GM10266 (cell line): Measurements from ENCODE around the gene NRG3.
"Not testable (repeated sequence)": the region's sequence is repeated elsewhere in the genome, so short reads cannot be mapped to it uniquely, and the experiment has no call there.

Source experiments
- DNase-seq: peaks from one replicate; pipeline ENCODE4 v3.0.0; 2012; ENCODE audit errors: extremely low spot score
- TF ChIP-seq, protein P1 (sequence below): IDR thresholded peaks from 2 replicates; pipeline ENCODE4 v1.5.1; 2012; ENCODE audit warnings: mild to moderate bottlenecking, low read depth; ENCODE audit not compliant: control insufficient read depth, insufficient read depth; ENCODE audit errors: missing control alignments

Gene NRG3

DNA sequence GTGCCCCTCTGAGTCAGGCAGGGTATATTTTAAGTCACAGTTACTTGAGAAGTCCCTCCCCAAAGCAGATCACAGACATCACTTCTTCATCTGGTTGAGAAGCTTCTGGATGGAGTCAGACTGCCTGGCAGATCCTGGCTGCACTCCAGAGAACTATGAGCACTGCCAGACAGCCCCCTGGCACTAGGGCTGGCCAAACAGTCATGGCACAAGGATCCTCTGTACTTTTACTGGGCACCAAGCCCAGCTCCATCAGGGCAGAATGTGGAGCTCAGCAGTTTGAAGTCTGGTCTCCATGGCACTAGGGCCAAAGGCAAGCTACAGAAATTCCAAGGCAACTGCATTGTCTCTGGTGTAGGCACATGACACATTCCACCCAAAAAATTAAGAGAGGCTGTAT is 162.1 kb downstream of the NRG3 start:
- DNase-seq = no peak
- TF ChIP-seq, protein P1, sequence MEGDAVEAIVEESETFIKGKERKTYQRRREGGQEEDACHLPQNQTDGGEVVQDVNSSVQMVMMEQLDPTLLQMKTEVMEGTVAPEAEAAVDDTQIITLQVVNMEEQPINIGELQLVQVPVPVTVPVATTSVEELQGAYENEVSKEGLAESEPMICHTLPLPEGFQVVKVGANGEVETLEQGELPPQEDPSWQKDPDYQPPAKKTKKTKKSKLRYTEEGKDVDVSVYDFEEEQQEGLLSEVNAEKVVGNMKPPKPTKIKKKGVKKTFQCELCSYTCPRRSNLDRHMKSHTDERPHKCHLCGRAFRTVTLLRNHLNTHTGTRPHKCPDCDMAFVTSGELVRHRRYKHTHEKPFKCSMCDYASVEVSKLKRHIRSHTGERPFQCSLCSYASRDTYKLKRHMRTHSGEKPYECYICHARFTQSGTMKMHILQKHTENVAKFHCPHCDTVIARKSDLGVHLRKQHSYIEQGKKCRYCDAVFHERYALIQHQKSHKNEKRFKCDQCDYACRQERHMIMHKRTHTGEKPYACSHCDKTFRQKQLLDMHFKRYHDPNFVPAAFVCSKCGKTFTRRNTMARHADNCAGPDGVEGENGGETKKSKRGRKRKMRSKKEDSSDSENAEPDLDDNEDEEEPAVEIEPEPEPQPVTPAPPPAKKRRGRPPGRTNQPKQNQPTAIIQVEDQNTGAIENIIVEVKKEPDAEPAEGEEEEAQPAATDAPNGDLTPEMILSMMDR = no peak

DNA sequence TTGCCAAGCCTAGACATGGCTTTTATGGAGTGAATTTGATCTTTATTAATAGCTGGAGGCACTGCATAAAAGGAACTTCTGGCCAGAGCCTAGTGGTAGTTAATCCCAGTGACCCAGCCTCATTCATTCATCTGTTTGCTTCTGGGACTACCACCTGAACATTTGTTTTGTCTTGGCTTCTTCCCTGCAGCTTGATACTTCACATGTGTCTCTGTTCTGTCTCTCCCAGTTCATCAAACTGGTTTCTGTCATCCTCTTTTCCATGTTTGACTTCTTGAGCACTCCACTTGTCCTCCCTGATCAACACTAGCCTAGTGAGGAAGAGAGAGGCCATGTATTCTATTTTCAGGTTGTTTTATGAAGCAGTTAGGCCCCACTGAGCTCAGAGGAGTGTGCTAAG is 163.6 kb downstream of the NRG3 start:
- TF ChIP-seq, protein P1 = no peak
- no peak for DNase-seq

DNA sequence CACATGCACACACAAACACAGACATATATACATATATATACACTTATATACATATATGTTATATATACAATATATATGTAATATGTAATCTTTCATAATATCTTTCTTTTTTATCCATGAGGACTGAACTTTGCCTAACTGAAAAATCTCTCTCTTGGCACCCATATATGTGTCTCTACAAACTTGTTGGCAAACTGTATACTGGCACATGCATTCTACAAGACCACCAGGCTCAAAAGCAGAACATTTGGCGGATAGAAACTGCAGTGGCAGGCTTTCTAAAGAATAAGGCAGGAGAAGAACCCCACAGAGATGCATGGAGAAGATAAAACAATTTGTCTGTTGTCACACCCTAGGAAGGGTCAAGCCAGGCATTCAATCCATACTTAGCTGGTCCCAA is 165.3 kb downstream of the NRG3 start:
- DNase-seq = no peak
- TF ChIP-seq, protein P1 = no peak

DNA sequence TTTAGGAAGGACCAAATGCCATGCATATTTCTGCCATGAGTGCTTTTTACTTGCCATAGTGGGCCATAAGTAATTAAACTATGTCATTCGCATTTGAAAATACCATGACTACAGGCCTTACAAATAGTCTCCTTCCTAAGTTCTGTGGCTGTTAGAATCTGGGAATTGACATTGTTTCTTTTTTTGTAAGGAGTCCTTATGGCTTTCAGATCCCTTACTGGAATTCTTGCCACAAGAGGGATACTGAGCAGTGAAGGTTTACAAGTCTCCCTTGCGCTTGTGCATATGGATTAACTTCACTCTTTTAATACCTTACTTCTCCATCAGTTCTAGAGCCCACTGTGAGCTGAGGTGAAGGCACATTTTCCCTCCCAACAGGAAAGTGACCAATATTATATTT is 166.0 kb downstream of the NRG3 start:
- no peak for DNase-seq
- TF ChIP-seq, protein P1 = no peak

DNA sequence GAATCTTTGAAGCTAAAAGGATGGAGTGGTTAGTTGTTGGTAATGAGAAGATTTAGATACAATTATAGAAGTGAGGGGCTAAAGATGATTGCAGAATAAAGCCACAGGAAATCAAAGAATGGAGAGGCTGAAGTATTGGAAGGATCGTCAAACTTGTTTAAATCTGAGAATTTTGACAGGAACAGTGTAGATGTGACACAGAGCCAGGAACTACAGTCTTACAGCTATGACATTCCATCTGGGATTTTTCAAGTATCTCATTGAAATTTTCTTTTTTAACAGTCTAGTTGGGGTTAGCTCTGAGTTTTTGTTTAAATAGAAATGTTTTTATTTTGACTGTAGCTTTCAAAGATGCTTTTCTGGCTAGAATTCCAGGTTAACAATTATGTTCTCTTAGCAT is 181.4 kb downstream of the NRG3 start:
- TF ChIP-seq, protein P1 = no peak
- DNase-seq = no peak

DNA sequence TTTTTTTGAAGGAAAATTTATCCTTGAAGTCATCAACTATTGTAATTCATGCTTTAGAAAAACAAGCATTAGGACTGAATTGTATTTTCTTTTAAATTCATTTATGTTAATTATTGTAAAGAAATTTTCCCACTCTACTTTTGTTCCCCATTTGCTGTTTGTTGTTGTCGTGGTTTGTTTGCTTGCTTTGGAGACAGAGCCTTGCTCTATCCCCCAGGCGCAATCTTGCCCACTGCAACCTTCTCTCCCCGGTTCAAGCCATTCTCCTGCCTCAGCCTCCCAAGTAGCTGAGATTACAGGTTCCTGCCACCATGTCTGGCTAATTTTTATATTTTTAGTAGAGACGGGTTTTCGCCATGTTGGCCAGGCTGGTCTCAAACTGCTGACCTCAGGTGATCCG is 192.2 kb downstream of the NRG3 start:
- not testable (repeated sequence) for DNase-seq

DNA sequence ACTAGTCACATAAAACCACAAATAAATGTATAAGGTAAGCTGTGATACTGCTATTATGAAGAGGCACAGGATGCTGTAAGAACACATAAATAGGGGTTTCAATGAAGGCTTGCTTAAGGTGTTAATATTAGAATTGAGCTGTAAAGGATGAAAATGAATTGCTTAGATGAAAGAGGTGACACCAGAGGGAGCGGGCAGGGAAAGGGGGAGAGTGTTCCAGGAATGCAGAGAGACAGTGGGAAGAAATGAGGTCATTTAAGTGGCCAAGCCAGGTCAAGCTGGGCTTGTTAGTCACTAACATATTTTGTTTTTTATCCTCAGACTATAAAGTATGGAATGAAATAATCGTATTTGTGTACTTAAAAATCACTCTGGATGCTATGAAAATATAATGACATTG is 193.5 kb downstream of the NRG3 start:
- TF ChIP-seq, protein P1 = no peak
- no peak for DNase-seq

DNA sequence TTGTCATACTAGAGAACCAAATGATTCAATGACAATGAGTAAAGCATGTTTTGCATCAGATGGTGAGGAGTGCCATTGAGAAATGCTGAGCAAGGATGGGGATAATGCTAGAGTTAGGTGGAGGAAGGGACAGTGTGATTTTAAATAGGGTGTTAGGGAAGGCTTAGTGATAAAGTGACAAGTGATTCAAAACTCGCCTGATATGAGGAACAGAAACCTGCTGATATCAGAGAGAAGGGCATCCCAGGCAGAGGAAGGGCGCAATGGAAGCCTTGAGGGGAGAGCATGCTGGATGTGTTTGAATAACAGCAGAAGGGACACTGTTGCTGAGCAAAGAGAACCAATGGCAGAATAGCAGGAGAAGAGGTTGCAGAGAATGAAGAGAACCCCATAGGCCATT is 196.2 kb downstream of the NRG3 start:
- TF ChIP-seq, protein P1 = no peak
- no peak for DNase-seq
